C4-2B (cell line): ENCODE results near the gene CRYBB1.
"Not testable (repeated sequence)": the region's sequence is repeated elsewhere in the genome, so short reads cannot be mapped to it uniquely, and the experiment has no call there.

Source experiments
- H3K27ac ChIP-seq: fragments of 450-650 bp; 2 replicates; pipeline ENCODE4 v1.5.1; 2017
- ZFX ChIP-seq: fragments of 450-650 bp; IDR thresholded peaks from 2 replicates; pipeline ENCODE4 v1.6.1; 2017
- TF ChIP-seq, protein P1 (sequence below): fragments of 450-650 bp; conservative IDR thresholded peaks from 2 replicates; pipeline ENCODE4 v1.5.1; 2017; ENCODE audit warnings: mild to moderate bottlenecking

The CRYBB1 gene

GRCh38 chr22:26619510-26619909 is 1.7 kb upstream of the CRYBB1 start:
- no peak for TF ChIP-seq ZFX
- TF ChIP-seq, protein P1, sequence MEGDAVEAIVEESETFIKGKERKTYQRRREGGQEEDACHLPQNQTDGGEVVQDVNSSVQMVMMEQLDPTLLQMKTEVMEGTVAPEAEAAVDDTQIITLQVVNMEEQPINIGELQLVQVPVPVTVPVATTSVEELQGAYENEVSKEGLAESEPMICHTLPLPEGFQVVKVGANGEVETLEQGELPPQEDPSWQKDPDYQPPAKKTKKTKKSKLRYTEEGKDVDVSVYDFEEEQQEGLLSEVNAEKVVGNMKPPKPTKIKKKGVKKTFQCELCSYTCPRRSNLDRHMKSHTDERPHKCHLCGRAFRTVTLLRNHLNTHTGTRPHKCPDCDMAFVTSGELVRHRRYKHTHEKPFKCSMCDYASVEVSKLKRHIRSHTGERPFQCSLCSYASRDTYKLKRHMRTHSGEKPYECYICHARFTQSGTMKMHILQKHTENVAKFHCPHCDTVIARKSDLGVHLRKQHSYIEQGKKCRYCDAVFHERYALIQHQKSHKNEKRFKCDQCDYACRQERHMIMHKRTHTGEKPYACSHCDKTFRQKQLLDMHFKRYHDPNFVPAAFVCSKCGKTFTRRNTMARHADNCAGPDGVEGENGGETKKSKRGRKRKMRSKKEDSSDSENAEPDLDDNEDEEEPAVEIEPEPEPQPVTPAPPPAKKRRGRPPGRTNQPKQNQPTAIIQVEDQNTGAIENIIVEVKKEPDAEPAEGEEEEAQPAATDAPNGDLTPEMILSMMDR: no peak

GRCh38 chr22:26618455-26618854 is 628 bp upstream of the CRYBB1 start:
- TF ChIP-seq ZFX: no peak
- TF ChIP-seq, protein P1: no peak
- H3K27ac ChIP-seq: no peak overlapping the region

More at GRCh38 chr22:26619510-26619909, 1.7 kb upstream of the CRYBB1 start:
- H3K27ac ChIP-seq: no peak overlapping the region

- no peak for TF ChIP-seq ZFX
- TF ChIP-seq, protein P1: no peak
- H3K27ac ChIP-seq: no peak overlapping the region
These were observed 1.2 kb downstream of the CRYBB1 start for GRCh38 chr22:26616650-26617049.

DNA sequence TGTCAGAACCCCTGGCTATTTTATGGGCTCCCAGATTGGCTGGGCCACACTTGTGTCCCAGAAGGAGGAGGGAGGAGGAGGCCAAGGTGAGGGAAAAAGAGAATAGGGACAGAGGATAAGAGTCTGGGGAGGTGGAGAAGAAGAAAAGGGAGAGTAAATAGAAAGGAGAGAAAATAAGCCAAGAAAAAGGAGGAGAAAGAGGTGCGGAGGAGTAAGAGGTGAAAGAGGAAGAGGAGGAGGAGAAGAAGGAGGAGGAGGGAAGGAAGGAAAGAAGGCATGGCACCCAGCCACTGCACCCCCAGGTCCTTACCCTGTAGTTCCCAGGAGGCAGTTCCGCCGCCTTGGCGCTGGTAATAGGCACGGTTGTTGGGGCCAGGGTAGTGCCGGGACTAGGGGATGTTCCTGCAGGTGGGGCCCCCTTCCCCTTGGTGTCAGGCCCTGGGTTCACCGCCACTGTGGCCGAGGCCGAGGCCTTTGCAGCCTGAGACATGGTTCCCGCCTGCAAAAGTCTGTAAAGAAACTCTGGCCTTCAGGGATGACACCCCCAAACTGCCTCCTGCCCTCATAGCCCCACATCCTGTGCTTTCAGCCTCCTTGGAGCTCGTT is 1.9 kb downstream of the CRYBB1 start:
- no peak overlapping the region for H3K27ac ChIP-seq
- TF ChIP-seq, protein P1: no peak
- TF ChIP-seq ZFX: no peak

DNA sequence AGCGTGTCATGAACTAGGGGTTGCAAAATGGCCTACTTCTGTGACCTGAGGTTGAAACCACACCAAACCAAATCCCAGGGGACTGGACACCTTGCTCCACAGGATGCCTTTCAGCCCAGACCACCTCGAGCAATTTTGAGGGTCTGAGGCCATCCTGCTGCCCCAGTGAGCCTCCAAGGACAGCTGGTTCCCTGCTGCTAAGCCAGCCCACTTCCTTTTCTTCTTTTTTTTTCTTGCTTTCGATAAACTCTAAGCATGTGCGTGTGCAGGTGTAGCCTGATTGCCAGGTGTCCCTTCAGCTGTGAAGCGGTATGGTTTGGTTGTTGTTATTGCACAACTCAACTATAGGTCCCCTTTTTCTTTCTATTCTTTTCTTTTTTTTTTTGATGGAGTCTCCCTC is 2.7 kb downstream of the CRYBB1 start:
- no peak for TF ChIP-seq ZFX
- TF ChIP-seq, protein P1: no peak
- H3K27ac ChIP-seq: no peak overlapping the region

GRCh38 chr22:26614322-26614721 is 3.5 kb downstream of the CRYBB1 start:
- TF ChIP-seq, protein P1: no peak
- TF ChIP-seq ZFX: no peak
- H3K27ac ChIP-seq: no peak overlapping the region

- not testable (repeated sequence) for H3K27ac ChIP-seq
These were observed 4.1 kb downstream of the CRYBB1 start for GRCh38 chr22:26613753-26614152.

- TF ChIP-seq ZFX: no peak
- TF ChIP-seq, protein P1: no peak
- no peak overlapping the region for H3K27ac ChIP-seq
These were observed 5.2 kb downstream of the CRYBB1 start for GRCh38 chr22:26612652-26613051.
